ENCODE measurements around the gene HOXB3. TPM values are rescaled to one million over a fixed set of nuclear protein-coding genes. Genes with fewer than 3 reads are reported as not detected.

The HOXB3 gene
- total and polyA plus RNA-seq, 7 donors = 6.2 to 64.3 (median 25.3) TPM

DNA sequence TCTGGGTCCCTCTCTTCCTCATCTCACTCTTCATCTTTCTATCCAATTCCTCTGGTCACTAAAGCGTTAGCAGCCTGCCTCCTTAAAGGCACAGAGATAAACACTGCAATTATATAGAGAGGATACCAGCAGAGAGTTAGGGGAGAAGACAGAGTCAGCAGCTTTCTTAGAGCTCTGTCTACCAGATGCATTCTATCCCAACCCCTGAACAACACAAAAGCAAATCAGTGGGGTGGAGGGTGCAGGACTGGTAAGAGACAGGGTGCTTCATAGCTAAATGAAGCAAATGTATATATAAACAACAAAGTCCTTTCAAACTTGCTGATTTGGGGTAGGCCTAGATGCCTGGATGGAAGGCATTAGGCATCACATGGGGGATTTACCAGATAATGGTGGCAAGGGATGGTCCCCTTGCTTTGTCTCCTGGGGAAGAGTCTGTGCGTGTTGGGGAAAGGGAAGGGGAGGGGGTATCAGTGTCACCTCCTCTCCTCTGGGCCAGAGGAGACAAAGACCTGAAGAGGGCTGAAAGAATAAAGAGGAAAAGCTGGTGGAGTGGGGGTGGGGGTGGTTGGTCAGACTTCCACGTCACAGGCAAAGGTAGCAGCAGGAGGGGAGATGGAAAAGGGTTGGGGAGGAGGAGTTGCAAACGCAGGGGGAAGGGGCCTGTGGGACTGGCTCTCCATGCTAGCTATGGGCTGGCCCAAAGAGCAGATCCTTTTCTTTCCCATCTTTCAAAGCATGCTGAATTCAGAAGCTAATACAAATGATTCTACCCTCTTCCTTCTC is 23.9 kb downstream of the HOXB3 start:
- Histone ChIP-seq H3K4me3 (no peak overlapping the region), H3K27me3 (no peaks in the 10 kb centered on the region), H3K36me3 (no peaks in the 10 kb centered on the region), H3K9me3 (no peaks in the 10 kb centered on the region), H3K27ac (peak overlapping the region; percentile 94 to 99 (median 96)), H3K4me1 (peaks cover 0 to 100% (median 97%) of the 10 kb centered on the region in 4 donors)
- intact Hi-C loops (cut with DNase I) = no loop called here
- TF ChIP-seq POLR2A (IDR thresholded peaks at IDR 0.05) (no peak), POLR2AphosphoS5 (IDR thresholded peaks at IDR 0.05) (no peak), EP300 (IDR thresholded peaks at IDR 0.05) (no peak)
- TF ChIP-seq, protein P1, sequence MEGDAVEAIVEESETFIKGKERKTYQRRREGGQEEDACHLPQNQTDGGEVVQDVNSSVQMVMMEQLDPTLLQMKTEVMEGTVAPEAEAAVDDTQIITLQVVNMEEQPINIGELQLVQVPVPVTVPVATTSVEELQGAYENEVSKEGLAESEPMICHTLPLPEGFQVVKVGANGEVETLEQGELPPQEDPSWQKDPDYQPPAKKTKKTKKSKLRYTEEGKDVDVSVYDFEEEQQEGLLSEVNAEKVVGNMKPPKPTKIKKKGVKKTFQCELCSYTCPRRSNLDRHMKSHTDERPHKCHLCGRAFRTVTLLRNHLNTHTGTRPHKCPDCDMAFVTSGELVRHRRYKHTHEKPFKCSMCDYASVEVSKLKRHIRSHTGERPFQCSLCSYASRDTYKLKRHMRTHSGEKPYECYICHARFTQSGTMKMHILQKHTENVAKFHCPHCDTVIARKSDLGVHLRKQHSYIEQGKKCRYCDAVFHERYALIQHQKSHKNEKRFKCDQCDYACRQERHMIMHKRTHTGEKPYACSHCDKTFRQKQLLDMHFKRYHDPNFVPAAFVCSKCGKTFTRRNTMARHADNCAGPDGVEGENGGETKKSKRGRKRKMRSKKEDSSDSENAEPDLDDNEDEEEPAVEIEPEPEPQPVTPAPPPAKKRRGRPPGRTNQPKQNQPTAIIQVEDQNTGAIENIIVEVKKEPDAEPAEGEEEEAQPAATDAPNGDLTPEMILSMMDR (IDR thresholded peaks at IDR 0.05) = no peak
- WGBS, 2 donors = 79 to 87% methylated on average over 4 of the region's 4 CpGs
- DNase-seq = no peak

GRCh38 chr17:48565022-48565554 is 25.0 kb downstream of the HOXB3 start:
- Histone ChIP-seq H3K4me3 (peak overlapping the region in 2 of 4 donors; percentile 49 to 52), H3K36me3 (no peaks in the 10 kb centered on the region), H3K27me3 (no peaks in the 10 kb centered on the region), H3K27ac (peak overlapping the region; percentile 94 to 99 (median 96)), H3K4me1 (peaks cover 0 to 100% (median 99%) of the 10 kb centered on the region in 4 donors), H3K9me3 (no peaks in the 10 kb centered on the region)
- no peak for DNase-seq
- TF ChIP-seq, protein P1 (IDR thresholded peaks at IDR 0.05) = no peak
- TF ChIP-seq EP300 (IDR thresholded peaks at IDR 0.05) (no peak), POLR2AphosphoS5 (IDR thresholded peaks at IDR 0.05) (no peak), POLR2A (IDR thresholded peaks at IDR 0.05) (no peak)
- WGBS, 2 donors = 79 to 85% methylated on average over 2 of the region's 2 CpGs
- intact Hi-C loops (cut with DNase I) = no loop called here

- no peaks in the 10 kb centered on the region for H3K27me3 ChIP-seq
- 60 to 80% methylated on average over 73 of the region's 73 CpGs for WGBS, 2 donors
- DNase-seq = peak; percentile 84
- no peaks in the 10 kb centered on the region for H3K9me3 ChIP-seq
- H3K4me1 ChIP-seq = peaks cover 0 to 100% (median 99%) of the 10 kb centered on the region in 4 donors
- intact Hi-C loops (cut with DNase I) = no loop called here
- peak overlapping the region; percentile 94 to 99 (median 96) for H3K27ac ChIP-seq
- H3K36me3 ChIP-seq = no peaks in the 10 kb centered on the region
- TF ChIP-seq POLR2A (IDR thresholded peaks at IDR 0.05) (no peak), POLR2AphosphoS5 (IDR thresholded peaks at IDR 0.05) (peak in 3 of 4 donors; percentile 16 to 69 (median 54))
- H3K4me3 ChIP-seq = peak overlapping the region; percentile 32 to 52 (median 48)
Observed at GRCh38 chr17:48564188-48565021, 25.6 kb downstream of the HOXB3 start.

- no peak for DNase-seq
- Histone ChIP-seq H3K27ac (peak overlapping the region; percentile 94 to 99 (median 96)), H3K4me1 (peaks cover 0 to 100% (median 99%) of the 10 kb centered on the region in 4 donors), H3K27me3 (no peaks in the 10 kb centered on the region), H3K9me3 (no peaks in the 10 kb centered on the region), H3K36me3 (no peaks in the 10 kb centered on the region), H3K4me3 (peak overlapping the region; percentile 32 to 52 (median 48))
- WGBS, 2 donors = 80 to 90% methylated on average over 10 of the region's 10 CpGs
- intact Hi-C loops (cut with DNase I) = no loop called here
- no peak for TF ChIP-seq POLR2A (IDR thresholded peaks at IDR 0.05)
- TF ChIP-seq, protein P1 (IDR thresholded peaks at IDR 0.05) = no peak
- TF ChIP-seq POLR2AphosphoS5 (IDR thresholded peaks at IDR 0.05) = no peak
- no peak for TF ChIP-seq EP300 (IDR thresholded peaks at IDR 0.05)
Observed at GRCh38 chr17:48563867-48564187, 26.2 kb downstream of the HOXB3 start.

Measured in sigmoid colon (tissue), 7 donors.